DMS53 treated with DMSO at 0.1 percent for 48 hours (cell line): ENCODE data around the gene ADD1.

ENCODE experiments used
- DNase-seq: peaks from one replicate; lab custom pipeline; 2025; ENCODE audit not compliant: unreplicated experiment; lab: John Stamatoyannopoulos, UW

Gene ADD1

GRCh38 chr4:2834001-2834921 lies 9.4 kb upstream of the ADD1 start:
- no peak for DNase-seq

GRCh38 chr4:2835978-2836377 lies 7.7 kb upstream of the ADD1 start:
- DNase-seq, result no peak

GRCh38 chr4:2836391-2836859 lies 7.2 kb upstream of the ADD1 start:
- DNase-seq, result no peak

- DNase-seq, result no peak
These were observed 6.3 kb upstream of the ADD1 start for GRCh38 chr4:2837110-2837903.

- DNase-seq, result no peak
These were observed 5.6 kb upstream of the ADD1 start for GRCh38 chr4:2837904-2838496.

- no peak for DNase-seq
These were observed 4.6 kb upstream of the ADD1 start for GRCh38 chr4:2839060-2839459.

GRCh38 chr4:2842687-2843262 lies 869 bp upstream of the ADD1 start:
- no peak for DNase-seq

- DNase-seq, result peak; percentile 23
These were observed 419 bp downstream of the ADD1 start for GRCh38 chr4:2843941-2844584.

- no peak for DNase-seq
These were observed 2.5 kb downstream of the ADD1 start for GRCh38 chr4:2846172-2846571.

GRCh38 chr4:2847302-2847871 lies 3.7 kb downstream of the ADD1 start:
- no peak for DNase-seq

- DNase-seq, result no peak
These were observed 4.8 kb downstream of the ADD1 start for GRCh38 chr4:2848449-2848848.

- no peak for DNase-seq
These were observed 5.9 kb downstream of the ADD1 start for GRCh38 chr4:2849267-2850152.

GRCh38 chr4:2850966-2851798 lies 7.5 kb downstream of the ADD1 start:
- no peak for DNase-seq

- no peak for DNase-seq
These were observed 8.9 kb downstream of the ADD1 start for GRCh38 chr4:2852481-2852921.

GRCh38 chr4:2855584-2855983 lies 11.9 kb downstream of the ADD1 start:
- DNase-seq, result no peak

GRCh38 chr4:2856266-2856665 lies 12.6 kb downstream of the ADD1 start:
- no peak for DNase-seq

- no peak for DNase-seq
These were observed 13.8 kb downstream of the ADD1 start for GRCh38 chr4:2857349-2857927.
